HepG2 (cell line): ENCODE results near the gene CELSR2. TPM values are rescaled to one million over a fixed set of nuclear protein-coding genes. Genes with fewer than 3 reads are reported as not detected.

Experiments
- CREM ChIP-seq, 2 experiments: sonication (generic) in 1 of 2; formaldehyde crosslinking in 1 of 2; IDR thresholded peaks; 2 replicates each; pipeline versions ENCODE4 v1.4.0 to v1.6.1; 2016 to 2020; ENCODE audit warnings: antibody characterized with exemption in 1 of 2, mild to moderate bottlenecking in 1 of 2, missing genetic modification reagents in 1 of 2
- FUBP1 ChIP-seq: sonication (generic); formaldehyde crosslinking; IDR thresholded peaks from 2 replicates; pipeline ENCODE4 v1.5.1; 2020; ENCODE audit warnings: missing genetic modification reagents, mild to moderate bottlenecking, borderline replicate concordance
- GMEB1 ChIP-seq: sonication (generic); formaldehyde crosslinking; IDR thresholded peaks from 2 replicates; pipeline ENCODE4 v1.5.1; 2020; ENCODE audit warnings: missing genetic modification reagents, mild to moderate bottlenecking, borderline replicate concordance
- HBP1 ChIP-seq: IDR thresholded peaks from 2 replicates; pipeline ENCODE4 v1.6.1; 2016; ENCODE audit warnings: low read depth, control low read depth
- NKX3-1 ChIP-seq: sonication (generic); formaldehyde crosslinking; IDR thresholded peaks from 2 replicates; pipeline ENCODE4 v1.5.0; 2020; ENCODE audit warnings: missing genetic modification reagents
- PCBP2 ChIP-seq: fragments of 200-400 bp; formaldehyde crosslinking; optimal IDR thresholded peaks from 2 replicates; pipeline ENCODE3; 2018; ENCODE audit warnings: low read length, low read depth; ENCODE audit not compliant: poor library complexity, severe bottlenecking
- SAP130 ChIP-seq: IDR thresholded peaks from 2 replicates; pipeline ENCODE4 v1.6.1; 2016; ENCODE audit warnings: low read depth
- SMYD3 ChIP-seq: sonication (generic); formaldehyde crosslinking; IDR thresholded peaks from 2 replicates; pipeline ENCODE4 v1.8.1; 2023; ENCODE audit warnings: mild to moderate bottlenecking, missing genetic modification reagents
- SNRNP70 ChIP-seq: fragments of 200-400 bp; formaldehyde crosslinking; IDR thresholded peaks from 2 replicates; pipeline ENCODE4 v1.6.1; 2017; ENCODE audit warnings: mild to moderate bottlenecking, low read depth, low read length, moderate library complexity
- ZBTB8A ChIP-seq: sonication (generic); formaldehyde crosslinking; IDR thresholded peaks from 2 replicates; pipeline ENCODE4 v1.4.0; 2020; ENCODE audit warnings: mild to moderate bottlenecking, low read depth, missing genetic modification reagents, borderline replicate concordance
- ZFP91 ChIP-seq: sonication (generic); formaldehyde crosslinking; IDR thresholded peaks from 2 replicates; pipeline ENCODE4 v1.9.0; 2022; ENCODE audit warnings: missing genetic modification reagents, mild to moderate bottlenecking, borderline replicate concordance
- ZMAT3 ChIP-seq: sonication (generic); formaldehyde crosslinking; conservative IDR thresholded peaks from 2 replicates; pipeline ENCODE4 v1.7.0; 2021; ENCODE audit warnings: missing genetic modification reagents
- ZNF20 ChIP-seq: sonication (generic); formaldehyde crosslinking; IDR thresholded peaks from 2 replicates; pipeline ENCODE4 v1.4.0; 2020; ENCODE audit warnings: mild to moderate bottlenecking, moderate library complexity, missing genetic modification reagents
- ZNF205 ChIP-seq: IDR thresholded peaks from 2 replicates; pipeline ENCODE4 v1.6.1; 2018; ENCODE audit warnings: missing biosample characterization, missing genetic modification reagents
- ZNF350 ChIP-seq: sonication (generic); formaldehyde crosslinking; IDR thresholded peaks from 2 replicates; pipeline ENCODE4 v1.4.0; 2020; ENCODE audit warnings: mild to moderate bottlenecking, low read depth, missing genetic modification reagents, borderline replicate concordance
- ZNF468 ChIP-seq: sonication (generic); formaldehyde crosslinking; IDR thresholded peaks from 2 replicates; pipeline ENCODE4 v1.8.0; 2022; ENCODE audit warnings: mild to moderate bottlenecking, moderate library complexity, missing genetic modification reagents
- ZNF556 ChIP-seq: sonication (generic); formaldehyde crosslinking; IDR thresholded peaks from 2 replicates; pipeline ENCODE4 v1.4.0; 2020; ENCODE audit warnings: mild to moderate bottlenecking, missing genetic modification reagents, borderline replicate concordance
- ZNF577 ChIP-seq: sonication (generic); formaldehyde crosslinking; IDR thresholded peaks from 2 replicates; pipeline ENCODE4 v1.4.0; 2020; ENCODE audit warnings: mild to moderate bottlenecking, low read depth, missing genetic modification reagents, borderline replicate concordance
- ZNF788 ChIP-seq: sonication (generic); formaldehyde crosslinking; IDR thresholded peaks from 2 replicates; pipeline ENCODE4 v1.5.0; 2020; ENCODE audit warnings: mild to moderate bottlenecking, missing genetic modification reagents, borderline replicate concordance
- polyA plus RNA-seq, 8 experiments: library from polyadenylated mRNA; depleted of rRNA in 3 of 8; stranded (reverse) in 7 of 8; unstranded in 1 of 8; fragments of >200 nt; fragmentation: Illumina TruSeq in 4 of 8; extraction: Trizol in 4 of 8; gene quantifications; 2 replicates each; pipeline versions ENCODE4 v1.2.1 to v1.2.3, GENCODE V29; 2011 to 2016; ENCODE audit warnings: low read depth in 4 of 8, missing spikeins in 1 of 8, mixed read lengths in 1 of 8; ENCODE audit not compliant: insufficient read depth in 1 of 8
- total RNA-seq, 5 experiments: library from RNA; depleted of rRNA; stranded (reverse); fragments of >200 nt; fragmentation: Illumina TruSeq; extraction: Trizol; gene quantifications; 2 replicates each; pipeline ENCODE4 v1.2.3, GENCODE V29; 2016; ENCODE audit warnings: low read depth in 1 of 5

CELSR2 gene
- total and polyA plus RNA-seq, 2 of the 13 experiments (the other 11 are each of a cell fraction or from before 2014, with no cell fraction given) = 4.0 to 6.6 TPM

- TF ChIP-seq ZNF350 (CRISPR knock-in tag) (no peak), SNRNP70 (no peak), ZNF205 (CRISPR knock-in tag) (no peak), ZNF468 (CRISPR knock-in tag) (no peak), ZFP91 (CRISPR knock-in tag) (peak; percentile 33; the same call in 1 of the 2 replicates), GMEB1 (CRISPR knock-in tag) (no peak), HBP1 (CRISPR knock-in tag) (no peak), ZNF788 (CRISPR knock-in tag) (no peak), ZNF20 (no peak), ZBTB8A (no peak), FUBP1 (CRISPR knock-in tag) (no peak), NKX3-1 (CRISPR knock-in tag) (no peak), CREM (IDR thresholded peaks at IDR 0.05) (no peak), CREM (CRISPR knock-in tag; IDR thresholded peaks at IDR 0.05) (no peak), ZMAT3 (CRISPR knock-in tag) (no peak), ZNF577 (no peak), SAP130 (CRISPR knock-in tag) (peak; percentile 6; the same call in 1 of the 2 replicates), PCBP2 (no peak), SMYD3 (no peak), ZNF556 (CRISPR knock-in tag) (no peak)
These were observed 58.1 kb downstream of the CELSR2 start (continued) for GRCh38 chr1:109307274-109308021.
